H1 (cell line): ENCODE measurements around the gene RHOU. TPM values are rescaled to one million over a fixed set of nuclear protein-coding genes. Genes with fewer than 3 reads are reported as not detected.

Experiments
- CTCF ChIA-PET: fragments of 300-600 bp; sonication (Branson Sonifier 250); formaldehyde crosslinking; loops from one replicate; lab custom pipeline; 2021; ENCODE audit not compliant: partially characterized antibody; lab: Charles Lee
- POLR2A ChIA-PET: fragments of 300-600 bp; sonication (Branson Sonifier 250); formaldehyde crosslinking; loops from one replicate; lab custom pipeline; 2021; ENCODE audit warnings: inconsistent platforms; ENCODE audit not compliant: partially characterized antibody; lab: Charles Lee
- DNase-seq, 2 experiments: peaks; one replicate each; pipeline versions ENCODE4 v3.0.0 to v3.0.0-alpha.2; 2010 to 2022; ENCODE audit warnings: low spot score in 2 of 2, low read depth in 1 of 2, mixed read lengths in 1 of 2
- FAIRE-seq: peaks from 2 replicates; lab custom pipeline; 2011; peaks lifted over from hg19 to GRCh38; lab: Jason Lieb, UNC
- H2AFZ ChIP-seq: 2 replicates; pipeline ENCODE4 v1.8.1; 2012; ENCODE audit warnings: low read length, inconsistent platforms
- H2AK5ac ChIP-seq: 2 replicates; pipeline ENCODE4 v1.6.1; 2013; ENCODE audit warnings: low read depth, low read length
- H2BK120ac ChIP-seq: replicated peaks from 2 replicates; pipeline ENCODE3; 2013; ENCODE audit warnings: low read depth, low read length, inconsistent platforms
- H2BK12ac ChIP-seq: 2 replicates; pipeline ENCODE4 v1.6.1; 2013; ENCODE audit warnings: low read depth, low read length
- H2BK15ac ChIP-seq: 2 replicates; pipeline ENCODE4 v1.6.1; 2013; ENCODE audit warnings: low read length
- H2BK20ac ChIP-seq: 2 replicates; pipeline ENCODE4 v1.6.1; 2013; ENCODE audit warnings: low read length
- H2BK5ac ChIP-seq: 2 replicates; pipeline ENCODE4 v1.6.1; 2013; ENCODE audit warnings: low read depth, low read length
- H3K14ac ChIP-seq: 2 replicates; pipeline ENCODE4 v1.6.1; 2013; ENCODE audit warnings: inconsistent platforms; ENCODE audit not compliant: insufficient read length
- H3K18ac ChIP-seq: 2 replicates; pipeline ENCODE4 v1.6.1; 2013; ENCODE audit warnings: low read length; ENCODE audit errors: extremely low read depth
- H3K23ac ChIP-seq: 2 replicates; pipeline ENCODE4 v1.6.1; 2013; ENCODE audit warnings: inconsistent platforms; ENCODE audit not compliant: insufficient read length
- H3K23me2 ChIP-seq: 2 replicates; pipeline ENCODE4 v1.6.1; 2013; ENCODE audit warnings: low read depth, low read length
- H3K27ac ChIP-seq: 2 replicates; pipeline ENCODE4 v1.6.1; 2011; ENCODE audit warnings: low read depth, low read length, inconsistent platforms
- H3K27me3 ChIP-seq, 4 experiments: replicated peaks in 1 of 4; 1 replicate in 1 of 4; 2 replicates in 3 of 4; pipeline versions ENCODE4 v1.6.1 to v1.8.1; 2011 to 2013; ENCODE audit warnings: low read length in 3 of 4, mild to moderate bottlenecking in 3 of 4, inconsistent platforms in 2 of 4, mixed read lengths in 2 of 4, moderate library complexity in 1 of 4; ENCODE audit not compliant: control insufficient read depth in 3 of 4, insufficient read depth in 3 of 4; ENCODE audit errors: extremely low read depth in 1 of 4
- H3K36me3 ChIP-seq, 4 experiments: 2 replicates each; pipeline versions ENCODE4 v1.6.1 to v1.8.1; 2011 to 2013; ENCODE audit warnings: mild to moderate bottlenecking in 4 of 4, low read length in 3 of 4, moderate library complexity in 2 of 4, control low read depth in 1 of 4, inconsistent platforms in 1 of 4; ENCODE audit not compliant: insufficient read depth in 4 of 4, control insufficient read depth in 2 of 4
- H3K4ac ChIP-seq: replicated peaks from 2 replicates; pipeline ENCODE3; 2013; ENCODE audit warnings: low read length, low read depth, mixed read lengths, inconsistent platforms; ENCODE audit not compliant: insufficient read length
- H3K4me1 ChIP-seq, 4 experiments: replicated peaks in 1 of 4; 1 replicate in 1 of 4; 2 replicates in 3 of 4; pipeline versions ENCODE4 v1.6.1 to v1.8.1; 2011 to 2013; ENCODE audit warnings: low read length in 3 of 4, inconsistent platforms in 2 of 4, mixed read lengths in 1 of 4; ENCODE audit not compliant: insufficient read depth in 4 of 4, control insufficient read depth in 3 of 4
- H3K4me2 ChIP-seq, 2 experiments: 2 replicates each; pipeline versions ENCODE4 v1.6.1 to v1.8.1; 2011 to 2013; ENCODE audit warnings: low read depth in 2 of 2, low read length in 2 of 2, control low read depth in 1 of 2, inconsistent platforms in 1 of 2, mild to moderate bottlenecking in 1 of 2; ENCODE audit not compliant: insufficient read depth in 1 of 2
- H3K4me3 ChIP-seq, 4 experiments: fragments of 200-600, 300-600 bp in 1 of 4; sonication (generic), shearing (Covaris generic), sonication (Bioruptor Twin) in 1 of 4; 2 replicates each; pipeline versions ENCODE4 v1.5.1 to v1.8.1; 2011 to 2016; ENCODE audit warnings: low read length in 4 of 4, low read depth in 3 of 4, control low read depth in 2 of 4, inconsistent platforms in 2 of 4, mild to moderate bottlenecking in 2 of 4, mixed read lengths in 1 of 4, moderate library complexity in 1 of 4; ENCODE audit not compliant: insufficient read depth in 2 of 4; ENCODE audit errors: extremely low read depth in 1 of 4
- H3K56ac ChIP-seq: replicated peaks from 2 replicates; pipeline ENCODE3; 2013; ENCODE audit warnings: low read depth, mild to moderate bottlenecking, mixed read lengths, low read length, inconsistent platforms; ENCODE audit not compliant: insufficient read length
- H3K79me1 ChIP-seq: 2 replicates; pipeline ENCODE4 v1.6.1; 2013; ENCODE audit warnings: low read depth, low read length, control low read depth
- H3K79me2 ChIP-seq, 2 experiments: 2 replicates each; pipeline versions ENCODE4 v1.6.1 to v1.8.1; 2012 to 2013; ENCODE audit warnings: low read length in 2 of 2, mild to moderate bottlenecking in 2 of 2, inconsistent platforms in 1 of 2; ENCODE audit not compliant: insufficient read depth in 2 of 2, control insufficient read depth in 1 of 2
- H3K9ac ChIP-seq, 4 experiments: replicated peaks in 1 of 4; 1 replicate in 1 of 4; 2 replicates in 3 of 4; pipeline versions ENCODE4 v1.6.1 to v1.8.1; 2011 to 2013; ENCODE audit warnings: low read depth in 3 of 4, low read length in 3 of 4, control low read depth in 2 of 4, mild to moderate bottlenecking in 2 of 4, moderate library complexity in 2 of 4, inconsistent platforms in 1 of 4; ENCODE audit errors: extremely low read depth in 1 of 4
- H3K9me3 ChIP-seq, 2 experiments: 2 replicates each; pipeline versions ENCODE4 v1.6.1 to v1.8.1; 2012 to 2013; ENCODE audit warnings: mild to moderate bottlenecking in 2 of 2, moderate library complexity in 2 of 2, control low read depth in 1 of 2, inconsistent platforms in 1 of 2, low read depth in 1 of 2, low read length in 1 of 2, mixed read lengths in 1 of 2; ENCODE audit not compliant: insufficient read depth in 2 of 2
- H4K20me1 ChIP-seq, 2 experiments: replicated peaks in 1 of 2; 2 replicates each; pipeline versions ENCODE3 to v1.8.1; 2011 to 2013; ENCODE audit warnings: inconsistent platforms in 2 of 2, low read length in 2 of 2, mild to moderate bottlenecking in 1 of 2; ENCODE audit not compliant: insufficient read depth in 2 of 2, control insufficient read depth in 1 of 2
- H4K5ac ChIP-seq: 2 replicates; pipeline ENCODE4 v1.6.1; 2013; ENCODE audit warnings: low read length, low read depth, mixed read lengths, inconsistent platforms; ENCODE audit not compliant: insufficient read length
- H4K8ac ChIP-seq: 2 replicates; pipeline ENCODE4 v1.8.0; 2013; ENCODE audit warnings: mild to moderate bottlenecking, moderate library complexity, low read length, inconsistent platforms; ENCODE audit not compliant: insufficient read depth; ENCODE audit errors: extremely low read depth
- H4K91ac ChIP-seq: replicated peaks from 2 replicates; pipeline ENCODE3; 2013; ENCODE audit warnings: low read length, mixed read lengths, inconsistent platforms; ENCODE audit not compliant: insufficient read length
- CBX8 ChIP-seq: fragments of 300-800, 300-1000 bp; sonication (generic); IDR thresholded peaks from 2 replicates; pipeline ENCODE4 v1.7.1; 2016; ENCODE audit warnings: low read depth, low read length, borderline replicate concordance
- CEBPB ChIP-seq: IDR thresholded peaks from 2 replicates; pipeline ENCODE4 v1.6.1; 2012; ENCODE audit warnings: low read depth, low read length
- JUN ChIP-seq: IDR thresholded peaks from 2 replicates; pipeline ENCODE4 v1.6.1; 2011; ENCODE audit warnings: low read depth, mild to moderate bottlenecking, improper control_type of control experiment, low read length
- JUND ChIP-seq: IDR thresholded peaks from 2 replicates; pipeline ENCODE4 v1.6.1; 2011; ENCODE audit warnings: mild to moderate bottlenecking, improper control_type of control experiment, low read length
- NANOG ChIP-seq: IDR thresholded peaks from 2 replicates; pipeline ENCODE4 v1.6.1; 2011; ENCODE audit warnings: low read length, low read depth, mild to moderate bottlenecking, inconsistent platforms; ENCODE audit not compliant: insufficient read depth, poor library complexity, severe bottlenecking
- NRF1 ChIP-seq: IDR thresholded peaks from 2 replicates; pipeline ENCODE4 v1.6.1; 2011; ENCODE audit warnings: mild to moderate bottlenecking, low read depth, low read length, improper control_type of control experiment
- PHF8 ChIP-seq: fragments of 200-600 bp; sonication (generic); conservative IDR thresholded peaks from 2 replicates; pipeline ENCODE4 v1.7.1; 2012; ENCODE audit warnings: low read depth, mild to moderate bottlenecking, inconsistent platforms, low read length, moderate library complexity
- SIN3A ChIP-seq, 2 experiments: IDR thresholded peaks in 1 of 2; conservative IDR thresholded peaks in 1 of 2; 2 replicates each; pipeline ENCODE4 v1.6.1; 2011 to 2012; ENCODE audit warnings: low read length in 2 of 2, improper control_type of control experiment in 1 of 2, low read depth in 1 of 2, mild to moderate bottlenecking in 1 of 2
- SIRT6 ChIP-seq: IDR thresholded peaks from one replicate; pipeline ENCODE4 v1.7.1; 2012; ENCODE audit warnings: low read length, inconsistent platforms
- SIX5 ChIP-seq: IDR thresholded peaks from 2 replicates; pipeline ENCODE4 v1.6.1; 2011; ENCODE audit warnings: mild to moderate bottlenecking, low read depth, low read length
- TBP ChIP-seq: IDR thresholded peaks from 2 replicates; pipeline ENCODE4 v1.6.1; 2011; ENCODE audit warnings: low read depth, low read length, improper control_type of control experiment
- WGBS, 2 experiments: shearing (Covaris generic) in 1 of 2; methylation state at CpG; one replicate each; pipeline versions ENCODE4 v1.1.6 to v1.1.7; 2013 to 2015; ENCODE audit warnings: low lambda C conversion rate in 2 of 2, mixed read lengths in 2 of 2, inconsistent platforms in 1 of 2, low coverage in 1 of 2, missing lambda C conversion rate in 1 of 2; ENCODE audit not compliant: insufficient replicate concordance in 2 of 2, insufficient coverage in 1 of 2, insufficient read length in 1 of 2; ENCODE audit errors: extremely low coverage in 1 of 2, missing lambda C conversion rate in 1 of 2; 5-methylcytosine and 5-hydroxymethylcytosine counted together
- polyA plus RNA-seq, 7 experiments: library from polyadenylated mRNA; depleted of rRNA in 3 of 7; stranded (reverse) in 5 of 7; unstranded in 2 of 7; fragments of >200 nt in 5 of 7; fragments of 200-250 nt in 2 of 7; gene quantifications; 1 replicate in 5 of 7; 2 replicates in 1 of 7; 4 replicates in 1 of 7; pipeline versions ENCODE4 v1.2.1 to v1.2.3, GENCODE V29; 2011 to 2013; ENCODE audit warnings: missing spikeins in 2 of 7, mixed read lengths in 2 of 7
- total RNA-seq: library from RNA; stranded (reverse); fragmentation: NEBNext Ultra II Directional; extraction: Animal tissue kit (Norgen Biotek cat#: 25700); gene quantifications from 2 replicates; pipeline ENCODE4 v1.2.1, GENCODE V29; 2021
- TF ChIP-seq, protein P1 (sequence below): IDR thresholded peaks from 2 replicates; pipeline ENCODE4 v1.6.1; 2012; ENCODE audit warnings: low read length, inconsistent platforms
- TF ChIP-seq, protein P2 (sequence below): IDR thresholded peaks from 2 replicates; pipeline ENCODE4 v1.6.1; 2011; ENCODE audit warnings: low read depth, mild to moderate bottlenecking, low read length; ENCODE audit not compliant: insufficient read depth

RHOU gene
- total and polyA plus RNA-seq, 2 of the 8 experiments (the other 6 are each of a cell fraction or from before 2014, with no cell fraction given), result 3.0 to 3.4 TPM

DNA sequence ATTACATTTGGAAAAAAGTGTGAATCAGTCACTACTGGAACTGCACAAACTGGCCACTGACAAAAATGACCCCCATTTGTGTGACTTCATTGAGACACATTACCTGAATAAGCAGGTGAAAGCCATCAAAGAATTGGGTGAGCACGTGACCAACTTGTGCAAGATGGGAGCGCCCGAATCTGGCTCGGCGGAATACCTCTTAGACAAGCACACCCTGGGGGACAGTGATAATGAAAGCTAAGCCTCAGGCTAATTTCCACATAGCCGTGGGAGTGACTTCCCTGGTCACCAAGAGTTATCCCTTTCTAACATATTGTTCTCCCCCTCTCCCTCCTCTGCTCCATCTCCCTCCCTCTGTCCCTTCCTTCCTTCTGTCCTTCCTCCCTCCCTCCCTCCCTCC is 47.7 kb upstream of the RHOU start:
- H4K91ac ChIP-seq, result no peak overlapping the region
- DNase-seq, result no peak
- no peaks in the 10 kb centered on the region for H3K23me2 ChIP-seq
- no peak overlapping the region for H2BK120ac ChIP-seq
- H3K36me3 ChIP-seq, result no peaks in the 10 kb centered on the region
- H3K9me3 ChIP-seq, result no peaks in the 10 kb centered on the region
- H3K23ac ChIP-seq, result no peak overlapping the region
- no peak overlapping the region for H2BK15ac ChIP-seq
- H3K79me2 ChIP-seq, result no peaks in the 10 kb centered on the region
- H3K27me3 ChIP-seq, result no peaks in the 10 kb centered on the region
- no peak overlapping the region for H3K4ac ChIP-seq
- H4K8ac ChIP-seq, result no peak overlapping the region
- no peak overlapping the region for H3K4me2 ChIP-seq
- no peak overlapping the region for H2AK5ac ChIP-seq
- no peak overlapping the region for H3K14ac ChIP-seq
- no peaks in the 10 kb centered on the region for H3K79me1 ChIP-seq
- no peaks in the 10 kb centered on the region for H4K20me1 ChIP-seq
- H3K18ac ChIP-seq, result no peak overlapping the region
- H2BK20ac ChIP-seq, result no peak overlapping the region
- H3K56ac ChIP-seq, result no peak overlapping the region
- H3K4me1 ChIP-seq, result no peaks in the 10 kb centered on the region
- no peak overlapping the region for H3K27ac ChIP-seq
- no peak overlapping the region for H3K9ac ChIP-seq
- WGBS, 2 experiments, result 97% methylated on average over 6 of the region's 6 CpGs; no CpG with 5 or more reads in 1 of the 2 experiments
- H4K5ac ChIP-seq, result no peak overlapping the region
- POLR2A ChIA-PET, result no interaction called here
- no peak overlapping the region for H2BK12ac ChIP-seq
- CTCF ChIA-PET, result interaction anchor here (1.7 kb wide), 1 partner anchor 23 kb away, joined by 5 read pairs; no protein-coding TSS in a partner anchor
- no peak overlapping the region for H2AFZ ChIP-seq
- H2BK5ac ChIP-seq, result no peak overlapping the region
- FAIRE-seq, result no peak
- no peak overlapping the region for H3K4me3 ChIP-seq
- no peak for TF ChIP-seq CEBPB
- TF ChIP-seq, protein P1, sequence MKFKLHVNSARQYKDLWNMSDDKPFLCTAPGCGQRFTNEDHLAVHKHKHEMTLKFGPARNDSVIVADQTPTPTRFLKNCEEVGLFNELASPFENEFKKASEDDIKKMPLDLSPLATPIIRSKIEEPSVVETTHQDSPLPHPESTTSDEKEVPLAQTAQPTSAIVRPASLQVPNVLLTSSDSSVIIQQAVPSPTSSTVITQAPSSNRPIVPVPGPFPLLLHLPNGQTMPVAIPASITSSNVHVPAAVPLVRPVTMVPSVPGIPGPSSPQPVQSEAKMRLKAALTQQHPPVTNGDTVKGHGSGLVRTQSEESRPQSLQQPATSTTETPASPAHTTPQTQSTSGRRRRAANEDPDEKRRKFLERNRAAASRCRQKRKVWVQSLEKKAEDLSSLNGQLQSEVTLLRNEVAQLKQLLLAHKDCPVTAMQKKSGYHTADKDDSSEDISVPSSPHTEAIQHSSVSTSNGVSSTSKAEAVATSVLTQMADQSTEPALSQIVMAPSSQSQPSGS, result no peak
- no peak for TF ChIP-seq CBX8
- TF ChIP-seq JUND, result no peak
- TF ChIP-seq SIRT6, result no peak
- no peak for TF ChIP-seq SIN3A (conservative IDR thresholded peaks at IDR 0.05 in 1 of 2, IDR thresholded peaks at IDR 0.05 in 1 of 2; ENCODE audit: low read depth in 1 of 2, low read length in 2 of 2)
- no peak for TF ChIP-seq PHF8
- TF ChIP-seq SIX5, result no peak
- no peak for TF ChIP-seq NRF1
- TF ChIP-seq NANOG, result no peak
- TF ChIP-seq TBP, result no peak
- no peak for TF ChIP-seq JUN
- TF ChIP-seq, protein P2, sequence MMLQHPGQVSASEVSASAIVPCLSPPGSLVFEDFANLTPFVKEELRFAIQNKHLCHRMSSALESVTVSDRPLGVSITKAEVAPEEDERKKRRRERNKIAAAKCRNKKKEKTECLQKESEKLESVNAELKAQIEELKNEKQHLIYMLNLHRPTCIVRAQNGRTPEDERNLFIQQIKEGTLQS, result no peak
